CD14-positive monocyte (primary cell): Measurements from ENCODE around the gene DCAF4. TPM values are rescaled to one million over a fixed set of nuclear protein-coding genes. Genes with fewer than 3 reads are reported as not detected.

ENCODE experiments used
- DNase-seq, 3 donors: peaks; one replicate each; pipeline ENCODE4 v3.0.0-alpha.2; 2011 to 2022
- H2AFZ ChIP-seq: 2 replicates; pipeline ENCODE4 v1.6.0; 2012; ENCODE audit warnings: mild to moderate bottlenecking, low read depth, low read length, inconsistent platforms; ENCODE audit not compliant: insufficient read depth, poor library complexity, severe bottlenecking
- H3K27ac ChIP-seq, 2 donors: 1 replicate in 1 of 2; 2 replicates in 1 of 2; pipeline ENCODE4 v1.5.1; 2012 to 2013; ENCODE audit warnings: low read length in 2 of 2, control low read depth in 1 of 2, inconsistent platforms in 1 of 2, low read depth in 1 of 2, mild to moderate bottlenecking in 1 of 2
- H3K27me3 ChIP-seq, 2 donors: one replicate each; pipeline versions ENCODE4 v1.6.0 to v1.6.1; 2011 to 2013; ENCODE audit warnings: low read length in 2 of 2; ENCODE audit not compliant: control insufficient read depth in 2 of 2, insufficient read depth in 2 of 2
- H3K36me3 ChIP-seq, 2 donors: replicated peaks in 1 of 2; 1 replicate in 1 of 2; 2 replicates in 1 of 2; pipeline versions ENCODE4 v1.5.1 to v1.6.1; 2012 to 2013; ENCODE audit warnings: low read length in 2 of 2, control low read depth in 1 of 2, inconsistent platforms in 1 of 2, mild to moderate bottlenecking in 1 of 2; ENCODE audit not compliant: insufficient read depth in 2 of 2, control insufficient read depth in 1 of 2
- H3K4me1 ChIP-seq, 2 donors: 1 replicate in 1 of 2; 2 replicates in 1 of 2; pipeline versions ENCODE4 v1.5.1 to v1.6.1; 2012 to 2013; ENCODE audit warnings: low read length in 2 of 2, control low read depth in 1 of 2, inconsistent platforms in 1 of 2, mild to moderate bottlenecking in 1 of 2, moderate library complexity in 1 of 2; ENCODE audit not compliant: insufficient read depth in 2 of 2, control insufficient read depth in 1 of 2
- H3K4me2 ChIP-seq: replicated peaks from 2 replicates; pipeline ENCODE3; 2012; ENCODE audit warnings: low read length, moderate library complexity, mild to moderate bottlenecking; ENCODE audit not compliant: poor library complexity, severe bottlenecking; ENCODE audit errors: extremely low read depth
- H3K4me3 ChIP-seq, 3 experiments: fragments of 200-600 bp in 1 of 3; sonication (generic) in 1 of 3; replicated peaks in 1 of 3; 1 replicate in 2 of 3; 2 replicates in 1 of 3; pipeline ENCODE4 v1.5.1; 2011 to 2013; ENCODE audit warnings: low read length in 3 of 3, mild to moderate bottlenecking in 3 of 3, control low read depth in 2 of 3, low read depth in 2 of 3, inconsistent platforms in 1 of 3, moderate library complexity in 1 of 3
- H3K79me2 ChIP-seq: 2 replicates; pipeline ENCODE4 v1.6.0; 2012; ENCODE audit warnings: mild to moderate bottlenecking, control low read depth, inconsistent platforms, low read length, moderate library complexity; ENCODE audit not compliant: insufficient read depth
- H3K9ac ChIP-seq: 2 replicates; pipeline ENCODE4 v1.6.0; 2017; ENCODE audit warnings: low read length, mild to moderate bottlenecking; ENCODE audit not compliant: insufficient read depth, poor library complexity, severe bottlenecking
- H3K9me3 ChIP-seq, 2 donors: replicated peaks in 1 of 2; 1 replicate in 1 of 2; 2 replicates in 1 of 2; pipeline versions ENCODE4 v1.5.1 to v1.6.1; 2012 to 2013; ENCODE audit warnings: low read length in 2 of 2, control low read depth in 1 of 2; ENCODE audit not compliant: control insufficient read depth in 1 of 2, insufficient read depth in 1 of 2
- H4K20me1 ChIP-seq: 2 replicates; pipeline ENCODE4 v1.6.0; 2012; ENCODE audit warnings: mild to moderate bottlenecking, low read length, control low read depth, moderate library complexity; ENCODE audit not compliant: insufficient read depth
- H3K27ac Mint-ChIP-seq, 7 donors: one replicate each; pipeline ENCODE4 v1.8.0; 2020; ENCODE audit warnings: mild to moderate bottlenecking in 7 of 7, mixed read lengths in 7 of 7, moderate library complexity in 6 of 7, inconsistent platforms in 2 of 7
- H3K27me3 Mint-ChIP-seq, 3 donors: one replicate each; pipeline ENCODE4 v1.8.0; 2021 to 2022; ENCODE audit warnings: low read depth in 3 of 3, mild to moderate bottlenecking in 3 of 3, mixed read lengths in 3 of 3, moderate library complexity in 3 of 3, inconsistent platforms in 1 of 3
- H3K36me3 Mint-ChIP-seq, 2 donors: one replicate each; pipeline ENCODE4 v1.8.0; 2020; ENCODE audit warnings: mixed read lengths in 2 of 2, inconsistent platforms in 1 of 2, mild to moderate bottlenecking in 1 of 2
- H3K4me1 Mint-ChIP-seq: one replicate; pipeline ENCODE4 v1.8.0; 2020; ENCODE audit warnings: mild to moderate bottlenecking, mixed read lengths
- H3K4me3 Mint-ChIP-seq, 2 donors: one replicate each; pipeline ENCODE4 v1.8.0; 2020; ENCODE audit warnings: mild to moderate bottlenecking in 2 of 2, mixed read lengths in 2 of 2, moderate library complexity in 1 of 2
- H3K9me3 Mint-ChIP-seq, 7 donors: one replicate each; pipeline ENCODE4 v1.8.0; 2020 to 2022; ENCODE audit warnings: mixed read lengths in 7 of 7, mild to moderate bottlenecking in 6 of 7, moderate library complexity in 6 of 7, inconsistent platforms in 2 of 7
- WGBS: methylation state at CpG from one replicate; pipeline ENCODE4 v1.1.5; 2013; ENCODE audit warnings: missing lambda C conversion rate; ENCODE audit not compliant: insufficient coverage; 5-methylcytosine and 5-hydroxymethylcytosine counted together
- intact Hi-C, 2 donors: fragments of 100-400 bp; cut with micrococcal nuclease; formaldehyde crosslinking; loops; one replicate each; pipeline versions ENCODE4 v1.15.0 to v1.15.1; 2023
- polyA plus RNA-seq, 3 donors: library from polyadenylated mRNA; depleted of rRNA in 1 of 3; unstranded in 2 of 3; stranded (reverse) in 1 of 3; fragments of 300-500 nt in 2 of 3; fragments of >200 nt in 1 of 3; fragmentation: Illumina TruSeq in 2 of 3; gene quantifications; 1 replicate in 2 of 3; 2 replicates in 1 of 3; pipeline ENCODE4 v1.2.3, GENCODE V29; 2012 to 2021
- TF ChIP-seq, protein P1 (sequence below): fragments of 200-600 bp; IDR thresholded peaks from one replicate; pipeline ENCODE4 v1.8.0; 2022; ENCODE audit warnings: antibody characterized with exemption, mild to moderate bottlenecking

The DCAF4 gene
- polyA plus RNA-seq, 3 donors: 1.1 to 7.2 (median 2.3) TPM

GRCh38 chr14:72878746-72879145 lies 47.5 kb upstream of the DCAF4 start:
- Histone ChIP-seq H3K36me3 (no peaks in the 10 kb centered on the region), H3K27me3 (peaks cover 0 to 2% of the 10 kb centered on the region in 2 donors), H4K20me1 (no peaks in the 10 kb centered on the region), H3K9me3 (no peaks in the 10 kb centered on the region), H3K4me3 (no peak overlapping the region), H3K4me1 (no peaks in the 10 kb centered on the region), H3K27ac (no peak overlapping the region), H3K79me2 (no peaks in the 10 kb centered on the region), H2AFZ (no peak overlapping the region), H3K9ac (no peak overlapping the region), H3K4me2 (no peak overlapping the region)
- TF ChIP-seq, protein P1, sequence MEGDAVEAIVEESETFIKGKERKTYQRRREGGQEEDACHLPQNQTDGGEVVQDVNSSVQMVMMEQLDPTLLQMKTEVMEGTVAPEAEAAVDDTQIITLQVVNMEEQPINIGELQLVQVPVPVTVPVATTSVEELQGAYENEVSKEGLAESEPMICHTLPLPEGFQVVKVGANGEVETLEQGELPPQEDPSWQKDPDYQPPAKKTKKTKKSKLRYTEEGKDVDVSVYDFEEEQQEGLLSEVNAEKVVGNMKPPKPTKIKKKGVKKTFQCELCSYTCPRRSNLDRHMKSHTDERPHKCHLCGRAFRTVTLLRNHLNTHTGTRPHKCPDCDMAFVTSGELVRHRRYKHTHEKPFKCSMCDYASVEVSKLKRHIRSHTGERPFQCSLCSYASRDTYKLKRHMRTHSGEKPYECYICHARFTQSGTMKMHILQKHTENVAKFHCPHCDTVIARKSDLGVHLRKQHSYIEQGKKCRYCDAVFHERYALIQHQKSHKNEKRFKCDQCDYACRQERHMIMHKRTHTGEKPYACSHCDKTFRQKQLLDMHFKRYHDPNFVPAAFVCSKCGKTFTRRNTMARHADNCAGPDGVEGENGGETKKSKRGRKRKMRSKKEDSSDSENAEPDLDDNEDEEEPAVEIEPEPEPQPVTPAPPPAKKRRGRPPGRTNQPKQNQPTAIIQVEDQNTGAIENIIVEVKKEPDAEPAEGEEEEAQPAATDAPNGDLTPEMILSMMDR: no peak
- no peak overlapping the region for H3K4me3 Mint-ChIP-seq
- no peak for DNase-seq
- peaks cover 3% of the 10 kb centered on the region for H3K4me1 Mint-ChIP-seq
- no peak overlapping the region for H3K27ac Mint-ChIP-seq
- 88% methylated on average over 5 of the region's 5 CpGs for WGBS
- peaks cover 3 to 12% (median 8%) of the 10 kb centered on the region in 7 donors for H3K9me3 Mint-ChIP-seq
- peaks cover 16 to 20% (median 18%) of the 10 kb centered on the region in 3 donors for H3K27me3 Mint-ChIP-seq
- intact Hi-C loops: no loop called here
- H3K36me3 Mint-ChIP-seq: no peaks in the 10 kb centered on the region

GRCh38 chr14:72879431-72879830 lies 46.8 kb upstream of the DCAF4 start:
- Mint-ChIP-seq H3K36me3 (no peaks in the 10 kb centered on the region), H3K4me1 (peaks cover 7% of the 10 kb centered on the region), H3K27me3 (peaks cover 16 to 21% (median 21%) of the 10 kb centered on the region in 3 donors), H3K9me3 (peaks cover 3 to 6% (median 4%) of the 10 kb centered on the region in 7 donors), H3K4me3 (no peak overlapping the region), H3K27ac (no peak overlapping the region)
- TF ChIP-seq, protein P1: no peak
- no peak overlapping the region for H3K9ac ChIP-seq
- H3K27me3 ChIP-seq: peaks cover 0 to 2% of the 10 kb centered on the region in 2 donors
- H4K20me1 ChIP-seq: no peaks in the 10 kb centered on the region
- H2AFZ ChIP-seq: no peak overlapping the region
- DNase-seq: no peak
- no peaks in the 10 kb centered on the region for H3K4me1 ChIP-seq
- 100% methylated on average over 1 of the region's 6 CpGs for WGBS
- H3K4me2 ChIP-seq: no peak overlapping the region
- no peak overlapping the region for H3K4me3 ChIP-seq
- intact Hi-C loops: no loop called here
- H3K79me2 ChIP-seq: no peaks in the 10 kb centered on the region
- H3K27ac ChIP-seq: no peak overlapping the region
- no peaks in the 10 kb centered on the region for H3K9me3 ChIP-seq
- no peaks in the 10 kb centered on the region for H3K36me3 ChIP-seq
